ENCODE results near the gene CTNNA3.

CTNNA3 gene

DNA sequence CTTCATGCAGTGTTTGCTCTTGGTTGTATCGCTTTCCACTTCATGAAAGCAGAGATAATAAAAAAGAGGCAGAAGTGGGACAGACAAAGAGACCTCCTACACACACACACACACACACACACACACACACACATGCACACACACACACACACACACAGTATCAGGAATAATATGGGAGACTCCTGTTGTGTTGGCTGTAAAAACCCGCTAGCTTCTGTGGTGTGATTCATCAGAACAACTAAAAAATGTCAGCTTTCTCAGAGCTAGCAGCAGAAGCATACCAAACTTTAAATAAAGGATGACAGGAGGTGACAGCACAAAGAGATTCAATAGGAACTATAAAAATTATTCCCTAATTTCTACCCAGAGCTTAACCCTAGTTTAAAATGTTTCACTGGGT is 918.3 kb downstream of the CTNNA3 start:
- no peak for DNase-seq (ENCODE audit: low read depth in 2 of 2, low spot score in 1 of 2)

DNA sequence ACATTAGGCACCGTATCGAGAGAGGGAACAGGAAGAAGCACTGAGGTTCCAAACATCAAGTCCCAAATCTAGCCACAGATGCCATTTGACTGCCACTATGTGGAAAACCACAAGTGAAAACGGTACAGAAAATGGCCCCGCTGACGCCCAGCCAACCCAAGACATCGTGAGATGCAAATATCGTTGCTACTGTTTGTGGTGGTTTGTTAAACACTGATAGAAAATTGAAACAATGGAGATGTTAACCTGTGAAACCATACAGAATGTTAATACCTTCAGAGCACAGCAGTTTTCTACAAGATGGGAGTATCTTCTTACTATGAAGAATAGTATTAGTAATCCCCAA is 922.5 kb downstream of the CTNNA3 start:
- no peak for DNase-seq (ENCODE audit: low read depth in 2 of 2, low spot score in 1 of 2)

DNA sequence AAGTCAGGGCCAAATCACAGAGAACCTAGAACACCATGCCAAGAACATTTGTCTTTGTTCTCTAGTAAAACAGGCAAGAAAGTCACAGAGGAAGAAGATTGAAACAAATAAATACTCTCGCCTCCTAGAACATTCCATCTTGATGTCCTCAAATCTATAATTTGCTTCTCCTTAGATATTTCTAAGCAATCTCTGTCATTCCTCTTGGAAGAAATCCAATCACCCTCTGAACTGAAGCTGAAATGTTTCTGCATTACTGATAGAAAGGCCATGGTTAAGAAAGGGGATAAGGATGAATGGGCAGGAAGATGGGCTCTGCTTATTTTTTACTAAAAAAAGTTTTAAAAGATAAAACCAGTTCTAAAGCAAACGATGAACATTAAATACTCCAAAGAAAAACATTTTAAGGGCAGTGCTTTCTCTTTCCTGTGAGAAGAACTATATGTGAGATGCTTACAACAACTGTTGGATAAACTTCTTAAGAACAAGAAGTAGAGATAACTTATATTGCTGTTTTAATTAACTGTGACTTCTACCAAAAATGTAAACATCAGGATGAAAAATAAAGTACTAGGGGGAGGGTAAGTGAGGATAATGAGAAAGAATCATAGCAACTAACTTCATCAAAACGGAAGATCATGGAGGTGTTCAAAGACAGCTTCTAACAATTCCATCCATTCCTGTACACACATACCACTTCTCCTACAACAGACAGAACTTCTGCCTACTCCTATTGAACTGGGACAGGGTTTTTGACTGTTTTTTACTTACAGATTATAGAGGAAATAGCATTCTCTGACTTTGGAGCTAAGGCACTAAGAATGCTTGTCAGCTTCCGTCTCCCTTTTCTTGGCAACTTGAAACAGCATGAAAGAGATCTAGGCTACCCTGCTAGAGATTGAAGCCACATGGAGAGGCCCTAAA is 923.2 kb downstream of the CTNNA3 start:
- no peak for DNase-seq (ENCODE audit: low read depth in 2 of 2, low spot score in 1 of 2)

DNA sequence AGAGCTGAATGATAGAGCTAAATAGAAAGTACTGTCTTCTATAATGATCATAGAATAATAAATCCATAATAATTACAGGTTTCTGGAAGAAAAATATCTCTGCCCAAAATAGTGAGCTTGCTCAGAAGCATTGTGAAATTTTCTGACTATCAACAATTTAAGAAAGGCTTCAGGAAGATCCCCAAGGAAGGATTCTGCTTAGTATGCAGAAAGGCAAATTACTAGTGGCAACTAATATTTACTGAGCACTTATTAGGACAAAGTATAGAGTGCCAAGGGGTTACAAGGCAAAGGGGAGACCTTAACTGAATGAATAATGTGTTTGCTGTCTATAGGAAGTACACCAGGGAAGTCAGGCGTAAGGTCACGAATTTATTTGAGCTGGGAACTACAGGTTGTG is 928.3 kb downstream of the CTNNA3 start:
- no peak for DNase-seq (ENCODE audit: low read depth in 2 of 2, low spot score in 1 of 2)

DNA sequence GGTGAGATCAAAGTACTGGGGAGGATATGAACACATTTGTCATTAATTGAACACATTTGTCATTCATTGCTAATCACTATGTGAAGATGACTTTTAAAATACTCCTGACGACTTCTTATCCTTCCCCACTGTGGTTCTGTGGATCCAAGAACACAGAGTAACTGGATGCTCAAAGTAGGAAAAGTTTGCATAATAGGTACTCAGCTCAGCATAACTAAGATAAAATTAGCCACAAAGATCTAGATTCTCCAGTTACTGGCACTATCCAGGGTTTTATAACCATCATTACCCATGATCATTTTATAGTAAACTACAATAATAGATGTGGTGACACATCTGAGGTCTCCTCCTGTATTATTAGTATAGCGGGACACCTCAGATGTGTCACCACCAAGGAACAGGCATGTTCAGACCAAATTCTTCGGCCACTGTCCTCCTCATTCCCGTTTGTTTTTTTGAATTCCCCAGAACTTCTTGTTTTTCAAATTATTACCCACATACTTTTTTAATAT is 933.7 kb downstream of the CTNNA3 start:
- DNase-seq (ENCODE audit: low read depth in 2 of 2, low spot score in 1 of 2), result no peak

DNA sequence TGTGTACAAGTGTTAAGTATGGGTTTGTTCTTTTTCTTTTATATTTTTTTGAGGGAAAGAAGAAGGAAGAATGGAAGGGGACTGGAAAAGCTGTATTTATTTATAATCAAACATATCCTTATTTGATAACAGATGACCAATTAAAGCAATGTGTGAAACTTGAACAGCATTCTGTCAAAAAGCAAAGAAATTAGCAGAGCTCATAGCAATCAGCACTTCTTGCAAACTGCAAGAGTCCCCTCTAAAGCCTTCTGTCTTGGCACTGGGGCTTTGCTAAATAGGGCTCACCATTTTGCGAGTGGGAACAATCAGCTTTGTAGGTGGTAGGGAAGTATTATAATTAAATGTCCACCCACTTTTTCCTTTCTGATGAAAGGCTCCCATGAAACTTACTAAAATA is 935.1 kb downstream of the CTNNA3 start:
- DNase-seq (ENCODE audit: low read depth in 2 of 2, low spot score in 1 of 2), result no peak

DNA sequence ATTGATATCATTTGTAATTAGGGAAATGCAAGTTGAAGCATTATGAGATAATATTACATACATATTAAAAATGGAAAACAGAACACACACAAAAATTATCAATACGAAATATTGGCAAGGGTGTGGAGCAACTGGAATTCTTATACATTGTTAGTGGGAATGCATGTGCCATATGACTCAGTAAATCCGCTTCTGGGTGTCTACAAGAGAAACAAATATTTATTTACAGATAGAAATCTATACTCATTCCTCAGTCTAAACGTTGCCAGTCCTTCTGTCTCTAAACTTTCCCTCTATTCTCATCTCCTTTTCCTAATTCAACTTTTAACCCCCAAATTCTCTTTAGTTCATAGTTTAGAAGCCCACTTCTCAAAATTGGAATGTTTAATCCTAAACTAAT is 940.5 kb downstream of the CTNNA3 start:
- DNase-seq (ENCODE audit: low read depth in 2 of 2, low spot score in 1 of 2), result no peak

DNA sequence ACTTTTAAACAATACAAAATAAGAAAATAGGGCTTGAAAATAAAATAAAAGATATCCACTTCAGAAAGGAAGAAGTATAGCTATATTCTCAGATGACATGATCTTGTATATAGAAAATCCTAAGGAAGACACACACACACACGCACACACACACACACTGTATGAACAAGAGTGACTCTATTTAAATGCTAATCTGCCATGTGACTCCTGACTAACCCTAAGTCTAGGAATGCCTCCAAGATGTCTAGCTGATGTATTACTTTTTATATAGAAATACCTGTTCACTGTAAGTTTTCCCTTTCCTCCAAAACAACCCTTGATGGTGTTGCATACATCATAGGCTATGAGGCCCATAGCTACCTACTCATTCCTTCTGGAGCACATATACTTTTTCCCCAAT is 943.3 kb downstream of the CTNNA3 start:
- DNase-seq (ENCODE audit: low read depth in 2 of 2, low spot score in 1 of 2), result no peak

DNA sequence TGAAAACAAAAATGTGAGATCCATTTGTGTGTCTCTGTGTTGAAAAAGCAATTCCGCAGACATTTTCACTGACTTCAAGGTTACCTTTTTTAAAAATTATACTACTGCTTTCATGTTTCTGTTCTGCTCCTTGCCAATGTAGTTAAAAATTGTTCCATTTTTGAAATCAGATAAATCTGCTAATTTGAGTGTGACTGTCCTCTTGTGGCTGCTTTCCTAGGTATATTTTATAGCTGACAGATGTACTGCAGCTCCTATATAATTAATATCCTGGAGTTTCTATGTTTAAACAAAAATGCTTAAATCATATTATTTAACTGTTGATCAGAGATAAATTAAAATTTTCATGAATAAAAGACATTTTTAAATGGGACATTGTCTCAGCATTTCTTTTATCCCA is 947.8 kb downstream of the CTNNA3 start:
- DNase-seq (ENCODE audit: low read depth in 2 of 2, low spot score in 1 of 2), result no peak

DNA sequence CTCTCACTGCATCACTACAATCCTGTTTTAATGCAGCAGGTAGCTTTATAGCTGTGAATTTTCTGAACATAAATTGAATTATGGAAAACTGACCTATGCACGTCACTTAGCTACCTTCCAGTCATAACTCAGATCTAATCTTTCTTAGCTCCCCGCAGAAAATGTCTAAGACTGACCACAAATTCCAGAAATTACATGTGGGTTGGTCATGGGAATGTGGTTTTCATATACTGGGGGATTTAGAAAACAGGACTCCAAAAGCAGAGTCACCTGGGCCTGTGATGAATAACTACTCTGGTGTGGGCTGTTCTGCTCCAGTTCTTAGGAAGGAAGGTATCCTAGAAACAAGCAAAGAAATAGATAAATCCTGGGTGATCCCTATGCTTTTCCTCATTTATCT is 948.5 kb downstream of the CTNNA3 start:
- DNase-seq (ENCODE audit: low read depth in 2 of 2, low spot score in 1 of 2), result no peak

DNA sequence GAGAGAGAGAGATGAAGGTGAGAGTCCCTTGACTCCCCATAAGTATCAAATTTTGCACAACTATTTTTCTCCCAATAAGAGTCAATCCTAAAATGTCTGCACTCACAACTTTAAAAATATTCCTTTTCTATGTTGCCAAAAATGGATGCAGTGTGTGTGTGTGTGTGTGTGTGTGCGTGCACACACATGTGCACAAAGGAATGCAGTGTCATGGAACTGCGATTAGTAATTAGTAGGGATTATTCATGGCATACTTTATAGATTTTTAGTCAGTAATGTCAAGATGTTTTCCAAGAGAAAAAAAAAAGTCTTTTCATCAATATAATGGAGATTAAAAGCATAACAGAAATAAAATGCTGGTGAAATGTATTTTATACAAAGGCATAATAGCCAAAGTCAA is 949.3 kb downstream of the CTNNA3 start:
- DNase-seq (ENCODE audit: low read depth in 2 of 2, low spot score in 1 of 2), result no peak

DNA sequence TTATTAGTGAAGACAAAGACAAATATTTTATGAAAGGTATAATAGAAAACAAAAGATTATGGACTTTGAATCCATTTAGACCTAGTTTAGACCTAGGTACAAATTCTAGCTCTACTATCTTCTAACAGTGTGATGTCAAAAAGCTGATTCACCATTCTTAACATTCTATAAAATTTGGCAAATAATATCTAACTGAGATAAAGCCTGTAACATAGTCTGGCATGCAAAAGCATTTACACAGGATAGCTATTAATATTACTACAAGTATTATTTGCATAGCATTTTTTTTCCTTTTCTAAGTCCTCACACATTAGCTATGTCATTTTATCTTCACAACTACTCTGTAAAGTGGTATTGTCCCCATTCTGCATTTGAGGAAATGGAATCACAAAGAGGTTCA is 949.7 kb downstream of the CTNNA3 start:
- DNase-seq (ENCODE audit: low read depth in 2 of 2, low spot score in 1 of 2), result no peak

DNA sequence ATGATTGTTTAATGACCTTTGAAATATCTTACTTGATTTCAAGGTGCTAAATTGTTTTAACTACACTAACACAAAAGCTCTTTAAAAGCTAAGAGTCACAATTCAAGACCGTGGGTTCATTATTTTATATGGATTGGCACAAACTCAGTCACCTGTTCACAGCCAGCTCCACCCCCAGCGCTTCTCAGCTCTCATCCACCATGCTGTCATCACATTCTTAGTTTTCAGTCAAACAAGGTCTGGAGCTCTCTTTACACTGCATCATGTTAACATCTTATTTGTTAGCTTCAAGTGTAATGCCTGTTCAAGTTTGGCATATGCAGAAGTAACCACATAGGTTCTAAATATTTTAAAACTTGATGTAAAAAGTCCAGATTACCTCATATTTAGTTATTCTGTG is 951.1 kb downstream of the CTNNA3 start:
- DNase-seq (ENCODE audit: low read depth in 2 of 2, low spot score in 1 of 2), result no peak

DNA sequence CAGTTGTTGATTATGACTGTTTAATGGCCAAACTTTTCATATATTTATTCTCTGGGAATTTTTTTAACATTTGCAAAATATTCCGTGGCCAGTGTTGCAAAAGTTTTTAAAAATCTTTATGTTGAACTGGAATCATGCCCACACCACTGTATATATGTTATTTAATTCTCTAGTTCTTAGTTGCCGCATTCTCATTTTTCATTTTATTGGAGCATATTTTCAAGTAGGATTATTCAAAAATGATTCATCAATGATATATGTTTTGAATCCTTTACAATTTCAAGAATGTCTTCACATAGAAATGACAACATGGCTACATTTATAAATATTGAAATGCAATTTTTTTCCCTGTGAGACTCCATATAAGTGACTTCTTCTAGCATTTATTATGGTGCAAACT is 958.8 kb downstream of the CTNNA3 start:
- DNase-seq (ENCODE audit: low read depth in 2 of 2, low spot score in 1 of 2), result no peak

DNA sequence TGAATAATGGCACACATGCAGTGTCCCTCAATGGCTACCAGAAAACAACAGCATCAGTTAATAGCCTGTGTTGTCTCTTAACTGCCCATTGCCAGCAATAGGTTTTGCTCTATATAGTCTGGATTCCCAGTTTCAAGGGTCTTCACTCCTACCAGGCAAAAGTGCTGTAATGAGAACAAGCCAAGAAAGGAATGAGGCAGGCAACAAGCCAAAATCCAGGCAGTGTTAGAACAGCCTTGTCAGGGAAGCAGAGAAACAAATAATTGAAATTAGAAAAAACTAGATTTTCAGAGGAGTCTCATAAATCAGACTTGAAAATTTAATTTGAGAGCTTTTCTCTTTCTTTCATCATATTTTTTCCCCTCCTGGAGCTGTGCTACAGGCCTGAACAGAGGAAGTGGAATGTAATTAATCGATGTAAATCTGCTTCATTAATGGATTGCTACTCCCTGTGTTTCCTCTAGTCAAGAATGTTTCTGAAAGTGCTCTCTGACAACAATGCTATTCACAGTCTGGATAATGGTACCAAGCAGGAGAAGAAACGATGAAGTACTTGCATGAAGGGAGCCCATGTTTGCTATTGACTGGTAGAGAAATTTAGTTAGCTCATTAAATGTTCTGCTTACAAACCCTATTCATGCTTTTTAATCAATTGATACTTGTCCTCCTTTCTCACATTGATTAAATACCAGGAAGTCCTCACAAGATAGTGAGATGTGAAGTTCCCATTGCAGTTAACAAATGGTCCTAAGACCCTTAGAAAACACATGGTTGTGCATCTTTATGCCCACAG is 972.2 kb downstream of the CTNNA3 start:
- DNase-seq (ENCODE audit: low read depth in 2 of 2, low spot score in 1 of 2), result no peak

DNA sequence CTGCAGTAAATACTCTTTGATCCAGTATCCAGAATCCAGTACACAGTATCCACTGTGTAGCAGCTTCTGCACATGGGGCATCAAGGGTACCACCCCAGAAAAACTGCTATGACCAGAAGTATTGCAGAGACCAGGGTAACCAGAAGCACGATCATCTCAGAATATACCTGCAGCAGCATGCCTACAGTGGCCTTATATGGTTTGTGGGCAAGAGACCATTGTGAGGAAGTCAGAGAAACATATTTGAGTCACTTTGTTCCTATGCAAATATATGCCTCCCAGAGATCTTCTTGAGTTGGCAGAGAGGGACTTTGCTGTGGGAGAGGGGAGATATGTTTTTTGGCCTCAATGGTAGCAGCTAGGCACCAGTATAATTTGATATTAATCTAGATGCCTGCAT is 976.5 kb downstream of the CTNNA3 start:
- DNase-seq (ENCODE audit: low read depth in 2 of 2, low spot score in 1 of 2), result no peak

DNA sequence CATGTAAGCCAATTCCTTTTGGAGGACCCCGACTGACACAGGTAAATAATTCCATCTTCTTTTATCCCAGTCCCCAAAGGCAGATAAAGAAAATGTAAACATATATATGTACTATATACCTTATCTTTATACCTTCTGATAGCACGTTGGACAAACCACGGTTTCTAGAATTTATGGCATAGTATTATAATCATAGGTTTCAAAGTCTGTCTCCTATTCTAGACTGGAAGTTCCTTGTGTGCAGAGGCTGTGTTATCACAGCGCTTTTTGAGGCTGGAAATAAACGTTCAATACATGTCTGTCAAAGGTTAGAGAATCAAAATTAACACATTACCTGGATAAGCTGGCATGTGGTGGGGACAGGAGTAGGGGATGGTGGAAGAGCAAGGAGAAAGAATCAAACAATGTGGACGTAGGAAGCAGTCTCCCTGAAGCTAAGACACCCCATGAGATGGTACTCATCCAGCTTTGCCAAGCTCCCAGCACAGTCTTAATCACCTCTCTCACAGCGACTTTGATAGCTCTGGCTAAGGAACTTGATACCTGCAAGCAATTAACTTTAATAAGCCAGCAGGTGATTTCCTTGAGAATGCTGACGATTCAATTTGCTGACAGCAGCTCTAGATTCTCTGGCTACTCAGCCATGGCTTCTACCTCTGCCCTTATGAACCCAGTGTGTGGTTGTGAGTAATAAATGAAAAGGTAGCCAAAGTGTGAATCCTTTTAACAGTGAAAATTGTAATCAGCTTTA is 978.6 kb downstream of the CTNNA3 start:
- no peak for DNase-seq (ENCODE audit: low read depth in 2 of 2, low spot score in 1 of 2)

DNA sequence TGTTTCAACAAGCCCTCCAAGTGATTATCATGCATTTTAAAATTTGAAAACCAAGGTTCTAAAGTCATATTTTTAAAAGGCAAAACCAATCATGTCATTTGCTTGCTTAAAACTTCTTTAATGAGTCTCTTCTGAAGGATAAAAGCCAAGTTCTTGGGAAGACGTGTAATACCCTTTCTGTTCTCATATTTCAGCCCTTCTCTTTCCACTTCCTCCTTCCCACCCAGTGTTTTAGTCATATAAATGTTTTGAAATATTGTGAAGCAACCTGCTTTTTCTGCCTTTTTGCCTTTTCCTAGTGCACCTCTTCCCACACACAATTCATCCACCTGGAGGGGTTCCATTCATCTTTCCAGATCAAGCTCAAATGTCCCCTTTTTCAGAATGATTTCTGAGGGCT is 981.3 kb downstream of the CTNNA3 start:
- DNase-seq (ENCODE audit: low read depth in 2 of 2, low spot score in 1 of 2), result no peak

DNA sequence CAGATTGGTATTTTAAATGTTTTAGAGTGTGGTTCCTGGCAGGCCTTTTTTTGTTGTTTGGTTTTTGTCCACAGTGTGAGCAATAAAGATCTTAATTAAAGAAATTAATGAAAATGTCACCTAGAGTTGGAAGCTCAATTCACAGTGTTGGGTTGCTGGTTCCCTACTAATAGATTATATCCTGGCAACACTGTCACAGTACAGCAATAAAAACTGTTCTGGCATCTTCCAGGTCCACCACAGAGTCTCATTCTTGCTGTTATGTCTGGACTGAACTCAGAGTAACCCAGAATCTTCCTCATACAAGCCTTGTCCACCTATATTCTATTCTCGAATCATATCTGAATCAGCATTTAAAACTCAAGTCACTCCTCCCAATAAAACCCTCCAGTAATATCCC is 982.6 kb downstream of the CTNNA3 start:
- no peak for DNase-seq (ENCODE audit: low read depth in 2 of 2, low spot score in 1 of 2)

DNA sequence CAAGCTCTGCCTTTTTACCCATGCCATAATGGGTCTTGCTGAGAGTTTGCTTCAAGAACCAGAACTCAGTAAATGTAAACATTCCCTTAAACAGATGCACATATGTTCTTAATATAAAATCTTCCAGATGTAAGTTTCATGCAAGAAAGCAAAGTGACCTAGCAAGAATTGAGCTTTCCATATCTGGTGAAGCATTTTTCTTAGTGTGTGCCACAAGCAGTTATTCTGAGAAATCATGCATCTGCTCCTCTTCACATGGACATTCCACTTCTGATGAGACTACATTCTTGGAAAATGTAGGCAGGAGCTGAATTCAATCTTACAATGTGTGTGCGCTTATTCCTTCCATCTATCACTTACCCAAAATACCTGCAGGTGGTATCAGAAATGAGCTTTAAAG is 997.9 kb downstream of the CTNNA3 start:
- no peak for DNase-seq (ENCODE audit: low read depth in 2 of 2, low spot score in 1 of 2)

DNA sequence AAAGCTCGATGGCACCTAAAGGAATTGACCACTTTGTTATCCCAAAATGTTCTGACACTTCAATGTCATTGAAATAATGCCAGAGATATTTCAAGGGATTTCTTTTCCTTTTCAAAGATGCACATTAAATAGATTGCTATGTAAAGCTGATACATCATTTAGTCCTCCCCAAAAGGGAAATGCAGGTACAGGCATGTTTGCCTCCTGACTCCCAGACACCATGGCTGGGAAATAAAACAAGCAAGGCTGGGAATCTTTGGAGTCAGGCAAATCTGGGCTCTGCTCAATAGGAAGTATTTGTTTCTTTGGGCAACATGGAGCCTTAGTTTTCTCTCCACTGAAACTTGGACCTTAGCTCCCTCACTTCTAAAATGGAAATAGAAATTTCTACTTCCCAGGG is 1000.9 kb downstream of the CTNNA3 start:
- DNase-seq (ENCODE audit: low read depth in 2 of 2, low spot score in 1 of 2), result no peak

DNA sequence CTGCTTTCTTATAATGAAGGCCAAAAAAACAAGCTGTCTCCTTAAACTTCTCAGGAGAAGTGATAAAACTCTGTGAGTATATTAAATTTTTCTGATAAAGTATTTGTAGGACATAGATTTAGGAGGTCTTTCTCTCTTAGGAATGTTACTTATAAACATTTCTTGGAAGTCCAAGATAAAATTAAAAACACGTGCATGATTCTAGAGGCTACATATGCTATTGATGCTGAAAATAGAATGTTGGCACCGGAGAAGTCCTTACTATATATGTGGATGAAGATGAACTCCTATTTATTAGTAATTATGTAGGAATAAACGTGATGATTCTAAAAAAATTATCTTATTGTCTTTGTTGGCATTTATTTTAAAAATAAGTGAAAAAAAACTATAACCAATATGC is 1011.4 kb downstream of the CTNNA3 start:
- DNase-seq (ENCODE audit: low read depth in 2 of 2, low spot score in 1 of 2), result no peak
